ENCODE data around the gene SPATA21. TPM values are rescaled to one million over a fixed set of nuclear protein-coding genes. Genes with fewer than 3 reads are reported as not detected.

The SPATA21 gene
- polyA plus RNA-seq, 2 of the 4 experiments (the other 2 are of a cell fraction): 0.08 to 0.09 TPM

GRCh38 chr1:16376971-16377370, 60.3 kb downstream of the SPATA21 start:
- peak overlapping the region; percentile 96; the same call in 2 of the 3 replicates for H3K4me2 ChIP-seq
- peaks cover 55% of the 10 kb centered on the region for H3K4me1 ChIP-seq
- H3K27ac ChIP-seq: peak overlapping the region in 1 of 2 experiments; percentile 87; a peak in 4 of 6 replicates
- WGBS (ENCODE audit: missing lambda C conversion rate): 72% methylated on average over 4 of the region's 4 CpGs
- CTCF ChIA-PET: interaction anchor here (0.6 kb wide), 2 partner anchors 54 to 171 kb away, joined by 3 to 4 read pairs; no protein-coding TSS in a partner anchor
- TF ChIP-seq, protein P1, sequence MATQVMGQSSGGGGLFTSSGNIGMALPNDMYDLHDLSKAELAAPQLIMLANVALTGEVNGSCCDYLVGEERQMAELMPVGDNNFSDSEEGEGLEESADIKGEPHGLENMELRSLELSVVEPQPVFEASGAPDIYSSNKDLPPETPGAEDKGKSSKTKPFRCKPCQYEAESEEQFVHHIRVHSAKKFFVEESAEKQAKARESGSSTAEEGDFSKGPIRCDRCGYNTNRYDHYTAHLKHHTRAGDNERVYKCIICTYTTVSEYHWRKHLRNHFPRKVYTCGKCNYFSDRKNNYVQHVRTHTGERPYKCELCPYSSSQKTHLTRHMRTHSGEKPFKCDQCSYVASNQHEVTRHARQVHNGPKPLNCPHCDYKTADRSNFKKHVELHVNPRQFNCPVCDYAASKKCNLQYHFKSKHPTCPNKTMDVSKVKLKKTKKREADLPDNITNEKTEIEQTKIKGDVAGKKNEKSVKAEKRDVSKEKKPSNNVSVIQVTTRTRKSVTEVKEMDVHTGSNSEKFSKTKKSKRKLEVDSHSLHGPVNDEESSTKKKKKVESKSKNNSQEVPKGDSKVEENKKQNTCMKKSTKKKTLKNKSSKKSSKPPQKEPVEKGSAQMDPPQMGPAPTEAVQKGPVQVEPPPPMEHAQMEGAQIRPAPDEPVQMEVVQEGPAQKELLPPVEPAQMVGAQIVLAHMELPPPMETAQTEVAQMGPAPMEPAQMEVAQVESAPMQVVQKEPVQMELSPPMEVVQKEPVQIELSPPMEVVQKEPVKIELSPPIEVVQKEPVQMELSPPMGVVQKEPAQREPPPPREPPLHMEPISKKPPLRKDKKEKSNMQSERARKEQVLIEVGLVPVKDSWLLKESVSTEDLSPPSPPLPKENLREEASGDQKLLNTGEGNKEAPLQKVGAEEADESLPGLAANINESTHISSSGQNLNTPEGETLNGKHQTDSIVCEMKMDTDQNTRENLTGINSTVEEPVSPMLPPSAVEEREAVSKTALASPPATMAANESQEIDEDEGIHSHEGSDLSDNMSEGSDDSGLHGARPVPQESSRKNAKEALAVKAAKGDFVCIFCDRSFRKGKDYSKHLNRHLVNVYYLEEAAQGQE (IDR thresholded peaks at IDR 0.05): no peak
- TF ChIP-seq CBX8 (IDR thresholded peaks at IDR 0.05) (no peak), FOSL2 (IDR thresholded peaks at IDR 0.05) (no peak), FOSL2 (CRISPR knock-in tag; IDR thresholded peaks at IDR 0.05) (no peak), HES2 (IDR thresholded peaks at IDR 0.05) (no peak), JUNB (IDR thresholded peaks at IDR 0.05) (no peak), BHLHE40 (IDR thresholded peaks at IDR 0.05; ENCODE audit: low read depth, low read length) (no peak), HOXA7 (CRISPR knock-in tag; IDR thresholded peaks at IDR 0.05) (no peak), MAFK (IDR thresholded peaks at IDR 0.05; ENCODE audit: partially characterized antibody) (no peak), EP300 (IDR thresholded peaks at IDR 0.05) (no peak), MAX (IDR thresholded peaks at IDR 0.05) (no peak), CHD4 (IDR thresholded peaks at IDR 0.05; ENCODE audit: borderline replicate concordance) (no peak), BCL3 (IDR thresholded peaks at IDR 0.05) (no peak), CHD2 (IDR thresholded peaks at IDR 0.05; ENCODE audit: low read length, partially characterized antibody) (no peak), HDAC2 (IDR thresholded peaks at IDR 0.05) (no peak), KDM5A (IDR thresholded peaks at IDR 0.05) (no peak), RFX5 (IDR thresholded peaks at IDR 0.05) (no peak), HOXB5 (CRISPR knock-in tag; IDR thresholded peaks at IDR 0.05) (no peak)
- TF ChIP-seq, protein P2, sequence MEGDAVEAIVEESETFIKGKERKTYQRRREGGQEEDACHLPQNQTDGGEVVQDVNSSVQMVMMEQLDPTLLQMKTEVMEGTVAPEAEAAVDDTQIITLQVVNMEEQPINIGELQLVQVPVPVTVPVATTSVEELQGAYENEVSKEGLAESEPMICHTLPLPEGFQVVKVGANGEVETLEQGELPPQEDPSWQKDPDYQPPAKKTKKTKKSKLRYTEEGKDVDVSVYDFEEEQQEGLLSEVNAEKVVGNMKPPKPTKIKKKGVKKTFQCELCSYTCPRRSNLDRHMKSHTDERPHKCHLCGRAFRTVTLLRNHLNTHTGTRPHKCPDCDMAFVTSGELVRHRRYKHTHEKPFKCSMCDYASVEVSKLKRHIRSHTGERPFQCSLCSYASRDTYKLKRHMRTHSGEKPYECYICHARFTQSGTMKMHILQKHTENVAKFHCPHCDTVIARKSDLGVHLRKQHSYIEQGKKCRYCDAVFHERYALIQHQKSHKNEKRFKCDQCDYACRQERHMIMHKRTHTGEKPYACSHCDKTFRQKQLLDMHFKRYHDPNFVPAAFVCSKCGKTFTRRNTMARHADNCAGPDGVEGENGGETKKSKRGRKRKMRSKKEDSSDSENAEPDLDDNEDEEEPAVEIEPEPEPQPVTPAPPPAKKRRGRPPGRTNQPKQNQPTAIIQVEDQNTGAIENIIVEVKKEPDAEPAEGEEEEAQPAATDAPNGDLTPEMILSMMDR (IDR thresholded peaks at IDR 0.05): no peak
- TF ChIP-seq, protein P3, sequence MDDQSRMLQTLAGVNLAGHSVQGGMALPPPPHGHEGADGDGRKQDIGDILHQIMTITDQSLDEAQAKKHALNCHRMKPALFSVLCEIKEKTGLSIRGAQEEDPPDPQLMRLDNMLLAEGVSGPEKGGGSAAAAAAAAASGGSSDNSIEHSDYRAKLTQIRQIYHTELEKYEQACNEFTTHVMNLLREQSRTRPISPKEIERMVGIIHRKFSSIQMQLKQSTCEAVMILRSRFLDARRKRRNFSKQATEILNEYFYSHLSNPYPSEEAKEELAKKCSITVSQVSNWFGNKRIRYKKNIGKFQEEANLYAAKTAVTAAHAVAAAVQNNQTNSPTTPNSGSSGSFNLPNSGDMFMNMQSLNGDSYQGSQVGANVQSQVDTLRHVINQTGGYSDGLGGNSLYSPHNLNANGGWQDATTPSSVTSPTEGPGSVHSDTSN (IDR thresholded peaks at IDR 0.05): no peak
- TF ChIP-seq, protein P4, sequence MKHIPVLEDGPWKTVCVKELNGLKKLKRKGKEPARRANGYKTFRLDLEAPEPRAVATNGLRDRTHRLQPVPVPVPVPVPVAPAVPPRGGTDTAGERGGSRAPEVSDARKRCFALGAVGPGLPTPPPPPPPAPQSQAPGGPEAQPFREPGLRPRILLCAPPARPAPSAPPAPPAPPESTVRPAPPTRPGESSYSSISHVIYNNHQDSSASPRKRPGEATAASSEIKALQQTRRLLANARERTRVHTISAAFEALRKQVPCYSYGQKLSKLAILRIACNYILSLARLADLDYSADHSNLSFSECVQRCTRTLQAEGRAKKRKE (CRISPR knock-in tag; IDR thresholded peaks at IDR 0.05; ENCODE audit: low read depth): no peak
- FAIRE-seq (no peak), DNase-seq (ENCODE audit: low read depth in 1 of 2, low spot score in 1 of 2) (no peak), ATAC-seq (no peak)
- H3K9me3 ChIP-seq: no peaks in the 10 kb centered on the region
- H3K4me3 ChIP-seq: no peak overlapping the region
- POLR2A ChIA-PET: no interaction called here
